Panc1 (cell line): ENCODE measurements around the gene UNC13B. TPM values are rescaled to one million over a fixed set of nuclear protein-coding genes. Genes with fewer than 3 reads are reported as not detected.

Source experiments
- ATAC-seq: fragments of 200-7000 bp; cut with Tn5 transposase; 2 replicates; pipeline ENCODE4 v1.9.1; 2020; ENCODE audit warnings: mild to moderate bottlenecking, moderate library complexity
- BruUV-seq: library from RNA; stranded (reverse); fragments of 400-500 nt; replicated peaks from 2 replicates; lab custom pipeline; 2021; lab: Mats Ljungman, UMichigan
- CTCF ChIA-PET: fragments of 300-600 bp; sonication (Branson Sonifier 250); formaldehyde crosslinking; loops from one replicate; lab custom pipeline; 2022; ENCODE audit warnings: antibody characterized with exemption; lab: Charles Lee
- POLR2A ChIA-PET: fragments of 300-600 bp; sonication (Branson Sonifier 250); formaldehyde crosslinking; loops from one replicate; lab custom pipeline; 2022; ENCODE audit warnings: antibody characterized with exemption; lab: Charles Lee
- DNase-seq: peaks from one replicate; pipeline ENCODE4 v3.0.0-alpha.2; 2010; ENCODE audit warnings: low read depth, low spot score
- H3K27ac ChIP-seq: 2 replicates; pipeline ENCODE4 v1.5.1; 2011; ENCODE audit warnings: mild to moderate bottlenecking, low read length, inconsistent platforms
- H3K27me3 ChIP-seq: fragments of 200-500 bp; sonication (Bioruptor generic); 2 replicates; pipeline ENCODE4 v1.6.0; 2014; ENCODE audit warnings: low read length, inconsistent platforms; ENCODE audit not compliant: control insufficient read depth, insufficient read depth
- H3K36me3 ChIP-seq: fragments of 200-500 bp; sonication (Bioruptor generic); 2 replicates; pipeline ENCODE4 v1.5.1; 2014; ENCODE audit warnings: inconsistent platforms, mild to moderate bottlenecking, low read length, moderate library complexity; ENCODE audit not compliant: control insufficient read depth, insufficient read depth
- H3K4me1 ChIP-seq: 2 replicates; pipeline ENCODE4 v1.5.1; 2011; ENCODE audit warnings: inconsistent platforms, mild to moderate bottlenecking, low read length, moderate library complexity; ENCODE audit not compliant: control insufficient read depth, insufficient read depth
- H3K4me3 ChIP-seq, 2 experiments: 2 replicates each; pipeline ENCODE4 v1.5.1; 2011 to 2012; ENCODE audit warnings: low read depth in 2 of 2, low read length in 2 of 2, mild to moderate bottlenecking in 2 of 2, inconsistent platforms in 1 of 2, moderate library complexity in 1 of 2
- H3K9me3 ChIP-seq: fragments of 200-500 bp; sonication (Bioruptor generic); 2 replicates; pipeline ENCODE4 v1.5.1; 2014; ENCODE audit warnings: low read depth, mild to moderate bottlenecking, inconsistent platforms, low read length, moderate library complexity; ENCODE audit not compliant: control insufficient read depth, insufficient read depth
- POLR2AphosphoS5 ChIP-seq: IDR thresholded peaks from 2 replicates; pipeline ENCODE4 v1.6.1; 2012; ENCODE audit warnings: mild to moderate bottlenecking, low read depth, low read length, moderate library complexity
- SIN3A ChIP-seq: IDR thresholded peaks from 2 replicates; pipeline ENCODE4 v1.6.1; 2012; ENCODE audit warnings: low read depth, mild to moderate bottlenecking, low read length, moderate library complexity, borderline replicate concordance; ENCODE audit not compliant: insufficient read depth
- TCF7L2 ChIP-seq: IDR thresholded peaks from 2 replicates; pipeline ENCODE4 v1.6.1; 2011; ENCODE audit warnings: mild to moderate bottlenecking, low read depth, low read length, inconsistent platforms
- in situ Hi-C: cut with HindIII; loops from 2 replicates; pipeline ENCODE4 v1.10.0; 2016; ENCODE audit warnings: low sequenced_read_pairs, low pct_unique_long_range_greater_than_20kb
- intact Hi-C: fragments of 100-400 bp; cut with micrococcal nuclease; formaldehyde crosslinking; loops from one replicate; pipeline ENCODE4 v1.10.0; 2022; ENCODE audit not compliant: unreplicated experiment
- total RNA-seq: library from RNA; stranded (reverse); gene quantifications from one replicate; pipeline ENCODE4 v1.2.1, GENCODE V29; 2021; ENCODE audit not compliant: unreplicated experiment
- TF ChIP-seq, protein P1 (sequence below), 2 experiments: IDR thresholded peaks; 2 replicates each; pipeline ENCODE4 v1.6.1; 2011 to 2012; ENCODE audit warnings: low read depth in 2 of 2, control low read depth in 1 of 2, low read length in 1 of 2, mild to moderate bottlenecking in 1 of 2, moderate library complexity in 1 of 2; ENCODE audit not compliant: insufficient read depth in 1 of 2
- TF ChIP-seq, protein P2 (sequence below): fragments of 450-650 bp; IDR thresholded peaks from 2 replicates; pipeline ENCODE4 v1.5.1; 2017; ENCODE audit warnings: mild to moderate bottlenecking

UNC13B gene
- total RNA-seq, 1 experiment from 2014 or later: 35.2 TPM

DNA sequence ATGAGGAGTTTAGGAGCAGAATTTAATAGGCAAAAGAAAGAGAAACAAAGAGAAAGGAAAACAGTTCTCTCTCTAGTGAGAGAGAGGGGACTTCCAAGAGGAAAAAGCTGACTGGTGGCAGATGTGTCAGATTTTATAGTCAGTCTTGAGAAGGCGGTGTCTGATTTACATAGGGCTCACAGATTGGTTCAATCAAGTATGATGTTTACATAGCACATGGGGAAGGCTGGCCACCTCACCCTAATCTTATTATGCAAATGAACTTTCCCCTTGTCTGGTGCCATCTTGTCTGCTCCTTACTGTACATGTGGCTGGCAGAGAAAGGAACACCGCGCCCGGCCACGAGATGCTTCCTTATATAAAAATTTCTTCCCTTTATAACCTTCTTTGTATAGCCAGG is 24.7 kb downstream of the UNC13B start:
- no peak overlapping the region for H3K4me3 ChIP-seq
- in situ Hi-C loops (no loop called here), intact Hi-C loops (no loop called here)
- H3K9me3 ChIP-seq: 0 out of 2 replicates have a peak, but pooled peaks cover 4% of the 10 kb centered on the region
- ATAC-seq: no peak
- CTCF ChIA-PET: no interaction called here
- TF ChIP-seq, protein P1, sequence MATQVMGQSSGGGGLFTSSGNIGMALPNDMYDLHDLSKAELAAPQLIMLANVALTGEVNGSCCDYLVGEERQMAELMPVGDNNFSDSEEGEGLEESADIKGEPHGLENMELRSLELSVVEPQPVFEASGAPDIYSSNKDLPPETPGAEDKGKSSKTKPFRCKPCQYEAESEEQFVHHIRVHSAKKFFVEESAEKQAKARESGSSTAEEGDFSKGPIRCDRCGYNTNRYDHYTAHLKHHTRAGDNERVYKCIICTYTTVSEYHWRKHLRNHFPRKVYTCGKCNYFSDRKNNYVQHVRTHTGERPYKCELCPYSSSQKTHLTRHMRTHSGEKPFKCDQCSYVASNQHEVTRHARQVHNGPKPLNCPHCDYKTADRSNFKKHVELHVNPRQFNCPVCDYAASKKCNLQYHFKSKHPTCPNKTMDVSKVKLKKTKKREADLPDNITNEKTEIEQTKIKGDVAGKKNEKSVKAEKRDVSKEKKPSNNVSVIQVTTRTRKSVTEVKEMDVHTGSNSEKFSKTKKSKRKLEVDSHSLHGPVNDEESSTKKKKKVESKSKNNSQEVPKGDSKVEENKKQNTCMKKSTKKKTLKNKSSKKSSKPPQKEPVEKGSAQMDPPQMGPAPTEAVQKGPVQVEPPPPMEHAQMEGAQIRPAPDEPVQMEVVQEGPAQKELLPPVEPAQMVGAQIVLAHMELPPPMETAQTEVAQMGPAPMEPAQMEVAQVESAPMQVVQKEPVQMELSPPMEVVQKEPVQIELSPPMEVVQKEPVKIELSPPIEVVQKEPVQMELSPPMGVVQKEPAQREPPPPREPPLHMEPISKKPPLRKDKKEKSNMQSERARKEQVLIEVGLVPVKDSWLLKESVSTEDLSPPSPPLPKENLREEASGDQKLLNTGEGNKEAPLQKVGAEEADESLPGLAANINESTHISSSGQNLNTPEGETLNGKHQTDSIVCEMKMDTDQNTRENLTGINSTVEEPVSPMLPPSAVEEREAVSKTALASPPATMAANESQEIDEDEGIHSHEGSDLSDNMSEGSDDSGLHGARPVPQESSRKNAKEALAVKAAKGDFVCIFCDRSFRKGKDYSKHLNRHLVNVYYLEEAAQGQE (IDR thresholded peaks at IDR 0.05; ENCODE audit: insufficient read depth in 1 of 2, low read depth in 2 of 2, low read length in 1 of 2): no peak
- TF ChIP-seq TCF7L2 (no peak), POLR2AphosphoS5 (no peak), SIN3A (no peak)
- TF ChIP-seq, protein P2, sequence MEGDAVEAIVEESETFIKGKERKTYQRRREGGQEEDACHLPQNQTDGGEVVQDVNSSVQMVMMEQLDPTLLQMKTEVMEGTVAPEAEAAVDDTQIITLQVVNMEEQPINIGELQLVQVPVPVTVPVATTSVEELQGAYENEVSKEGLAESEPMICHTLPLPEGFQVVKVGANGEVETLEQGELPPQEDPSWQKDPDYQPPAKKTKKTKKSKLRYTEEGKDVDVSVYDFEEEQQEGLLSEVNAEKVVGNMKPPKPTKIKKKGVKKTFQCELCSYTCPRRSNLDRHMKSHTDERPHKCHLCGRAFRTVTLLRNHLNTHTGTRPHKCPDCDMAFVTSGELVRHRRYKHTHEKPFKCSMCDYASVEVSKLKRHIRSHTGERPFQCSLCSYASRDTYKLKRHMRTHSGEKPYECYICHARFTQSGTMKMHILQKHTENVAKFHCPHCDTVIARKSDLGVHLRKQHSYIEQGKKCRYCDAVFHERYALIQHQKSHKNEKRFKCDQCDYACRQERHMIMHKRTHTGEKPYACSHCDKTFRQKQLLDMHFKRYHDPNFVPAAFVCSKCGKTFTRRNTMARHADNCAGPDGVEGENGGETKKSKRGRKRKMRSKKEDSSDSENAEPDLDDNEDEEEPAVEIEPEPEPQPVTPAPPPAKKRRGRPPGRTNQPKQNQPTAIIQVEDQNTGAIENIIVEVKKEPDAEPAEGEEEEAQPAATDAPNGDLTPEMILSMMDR: no peak
- no peaks in the 10 kb centered on the region for H3K36me3 ChIP-seq
- no peak for DNase-seq
- no TSS peak for BruUV-seq
- POLR2A ChIA-PET: no interaction called here
- no peaks in the 10 kb centered on the region for H3K27me3 ChIP-seq
- H3K27ac ChIP-seq: no peak overlapping the region
- H3K4me1 ChIP-seq: no peaks in the 10 kb centered on the region

DNA sequence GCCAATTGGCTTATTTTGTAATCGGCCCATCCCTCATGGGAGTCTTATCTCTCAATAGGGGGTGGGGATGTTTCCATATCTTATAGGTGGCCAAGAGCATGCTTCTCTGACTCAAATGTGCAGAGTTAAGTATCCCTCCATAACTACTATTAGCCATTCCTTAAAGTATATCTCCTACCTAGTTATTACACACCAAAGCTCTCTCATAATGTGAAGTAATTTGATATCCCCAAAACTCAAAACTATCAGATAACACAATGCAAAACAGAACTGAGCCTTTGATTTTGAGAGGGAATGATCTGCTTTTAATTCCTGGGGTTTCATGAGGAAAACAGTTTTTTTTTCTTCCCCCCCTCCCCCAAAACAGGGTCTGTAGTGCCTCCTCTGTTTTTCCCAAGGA is 28.4 kb downstream of the UNC13B start:
- Histone ChIP-seq H3K36me3 (no peaks in the 10 kb centered on the region), H3K4me3 (no peak overlapping the region), H3K9me3 (no peaks in the 10 kb centered on the region), H3K27me3 (no peaks in the 10 kb centered on the region), H3K27ac (no peak overlapping the region), H3K4me1 (no peaks in the 10 kb centered on the region)
- ATAC-seq (no peak), DNase-seq (no peak)
- BruUV-seq: no TSS peak
- in situ Hi-C loops: no loop called here
- TF ChIP-seq TCF7L2 (no peak), POLR2AphosphoS5 (no peak), SIN3A (no peak)
- TF ChIP-seq, protein P1 (IDR thresholded peaks at IDR 0.05; ENCODE audit: insufficient read depth in 1 of 2, low read depth in 2 of 2, low read length in 1 of 2): no peak
- TF ChIP-seq, protein P2: no peak
- intact Hi-C loops: loop anchor here (10.0 kb wide), 3 partner anchors 55 to 365 kb away; no protein-coding TSS in a partner anchor
- ChIA-PET POLR2A (no interaction called here), CTCF (no interaction called here)
